DND-41 (cell line): ENCODE data around the gene GALM.

ENCODE experiments used
- CTCF ChIP-seq: IDR thresholded peaks from 2 replicates; pipeline ENCODE4 v1.5.1; 2012; ENCODE audit warnings: borderline replicate concordance, low read length, moderate library complexity, mild to moderate bottlenecking; ENCODE audit not compliant: poor library complexity, severe bottlenecking; ENCODE audit errors: extremely low read depth
- EZH2 ChIP-seq: IDR thresholded peaks from 3 replicates; pipeline ENCODE4 v1.6.1; 2012; ENCODE audit warnings: borderline replicate concordance, low read depth, mild to moderate bottlenecking, moderate library complexity, low read length, inconsistent platforms; ENCODE audit not compliant: severe bottlenecking

- TF ChIP-seq EZH2 = no peak
- no peak for TF ChIP-seq CTCF
Measured at GRCh38 chr2:38728694-38729093, 62.8 kb downstream of the GALM start.
